ENCODE data around the gene ARHGAP15. TPM values are rescaled to one million over a fixed set of nuclear protein-coding genes. Genes with fewer than 3 reads are reported as not detected.
"Not testable (repeated sequence)": the region's sequence is repeated elsewhere in the genome, so short reads cannot be mapped to it uniquely, and the experiment has no call there.

Gene ARHGAP15
- total RNA-seq (2014; rRNA removed; shearing (Covaris generic)): not detected in 2 replicates

GRCh38 chr2:143128681-143129580 lies at the start of gene ARHGAP15:
Gene ARHGAP15 (plus strand): TSS chr2:143129419.
- DNase-seq (ENCODE audit: low spot score): no peak

GRCh38 chr2:143081616-143082015 lies 47.6 kb upstream of the ARHGAP15 start:
- DNase-seq (ENCODE audit: low spot score): no peak

GRCh38 chr2:143083636-143084035 lies 45.6 kb upstream of the ARHGAP15 start:
- peak; percentile 73 for DNase-seq (ENCODE audit: low spot score)

GRCh38 chr2:143084462-143084861 lies 44.8 kb upstream of the ARHGAP15 start:
- DNase-seq (ENCODE audit: low spot score): no peak

GRCh38 chr2:143085125-143085784 lies 44.0 kb upstream of the ARHGAP15 start:
- no peak for DNase-seq (ENCODE audit: low spot score)

- DNase-seq (ENCODE audit: low spot score): no peak
Observed at GRCh38 chr2:143087033-143087432, 42.2 kb upstream of the ARHGAP15 start.

- no peak for DNase-seq (ENCODE audit: low spot score)
Observed at GRCh38 chr2:143088388-143088787, 40.8 kb upstream of the ARHGAP15 start.

GRCh38 chr2:143089520-143089919 lies 39.7 kb upstream of the ARHGAP15 start:
- DNase-seq (ENCODE audit: low spot score): not testable (repeated sequence)

GRCh38 chr2:143110758-143111428 lies 18.3 kb upstream of the ARHGAP15 start:
- peak; percentile 71 for DNase-seq (ENCODE audit: low spot score)

- no peak for DNase-seq (ENCODE audit: low spot score)
Observed at GRCh38 chr2:143117225-143117624, 12.0 kb upstream of the ARHGAP15 start.

- DNase-seq (ENCODE audit: low spot score): no peak
Observed at GRCh38 chr2:143121079-143121478, 8.1 kb upstream of the ARHGAP15 start.

- DNase-seq (ENCODE audit: low spot score): no peak
Observed at GRCh38 chr2:143121957-143122356, 7.3 kb upstream of the ARHGAP15 start.

GRCh38 chr2:143123911-143124310 lies 5.3 kb upstream of the ARHGAP15 start:
- DNase-seq (ENCODE audit: low spot score): no peak

GRCh38 chr2:143124445-143124844 lies 4.8 kb upstream of the ARHGAP15 start:
- no peak for DNase-seq (ENCODE audit: low spot score)

GRCh38 chr2:143125717-143126116 lies 3.5 kb upstream of the ARHGAP15 start:
- DNase-seq (ENCODE audit: low spot score): no peak

- DNase-seq (ENCODE audit: low spot score): no peak
Observed at GRCh38 chr2:143132355-143132754, 3.1 kb downstream of the ARHGAP15 start.

- DNase-seq (ENCODE audit: low spot score): no peak
Observed at GRCh38 chr2:143133783-143134182, 4.6 kb downstream of the ARHGAP15 start.

GRCh38 chr2:143138292-143138691 lies 9.1 kb downstream of the ARHGAP15 start:
- DNase-seq (ENCODE audit: low spot score): no peak

GRCh38 chr2:143139835-143140393 lies 10.7 kb downstream of the ARHGAP15 start:
- DNase-seq (ENCODE audit: low spot score): no peak

- no peak for DNase-seq (ENCODE audit: low spot score)
Observed at GRCh38 chr2:143140864-143141661, 11.8 kb downstream of the ARHGAP15 start.

GRCh38 chr2:143142598-143142997 lies 13.4 kb downstream of the ARHGAP15 start:
- no peak for DNase-seq (ENCODE audit: low spot score)
